T-helper 1 cell treated with Interleukin-12 subunit alpha and Interleukin-12 subunit beta and Interleukin-4 antibody, amounts not matched to agents 30 μg/mL and 1 μg/mL, for 36 hours (primary cell): Measurements from ENCODE around the gene GUCY2F.

Experiments
- H3K27ac Mint-ChIP-seq: one replicate; pipeline ENCODE4 v1.8.0; 2021; ENCODE audit warnings: mild to moderate bottlenecking, mixed read lengths
- H3K27me3 Mint-ChIP-seq: one replicate; pipeline ENCODE4 v1.8.0; 2021; ENCODE audit warnings: low read depth, mixed read lengths
- H3K36me3 Mint-ChIP-seq: one replicate; pipeline ENCODE4 v1.8.0; 2021; ENCODE audit warnings: low read depth, mixed read lengths
- H3K4me1 Mint-ChIP-seq: one replicate; pipeline ENCODE4 v1.8.0; 2021; ENCODE audit warnings: low read depth, mixed read lengths
- H3K4me3 Mint-ChIP-seq: one replicate; pipeline ENCODE4 v1.8.0; 2021; ENCODE audit warnings: mild to moderate bottlenecking, moderate library complexity, mixed read lengths
- H3K9me3 Mint-ChIP-seq: one replicate; pipeline ENCODE4 v1.8.0; 2021; ENCODE audit warnings: mixed read lengths

The GUCY2F gene

GRCh38 chrX:109344101-109344500 lies 137.8 kb downstream of the GUCY2F start:
- Mint-ChIP-seq H3K27me3 (no peaks in the 10 kb centered on the region), H3K4me3 (no peak overlapping the region), H3K27ac (no peak overlapping the region), H3K4me1 (no peaks in the 10 kb centered on the region), H3K9me3 (no peaks in the 10 kb centered on the region), H3K36me3 (no peaks in the 10 kb centered on the region)

GRCh38 chrX:109343671-109344070 lies 138.2 kb downstream of the GUCY2F start:
- no peak overlapping the region for H3K4me3 Mint-ChIP-seq
- H3K4me1 Mint-ChIP-seq, result no peaks in the 10 kb centered on the region
- no peaks in the 10 kb centered on the region for H3K27me3 Mint-ChIP-seq
- H3K9me3 Mint-ChIP-seq, result no peaks in the 10 kb centered on the region
- no peak overlapping the region for H3K27ac Mint-ChIP-seq
- no peaks in the 10 kb centered on the region for H3K36me3 Mint-ChIP-seq

- H3K9me3 Mint-ChIP-seq, result peaks cover 11% of the 10 kb centered on the region
- H3K36me3 Mint-ChIP-seq, result no peaks in the 10 kb centered on the region
Measured at GRCh38 chrX:109336141-109336540, 145.7 kb downstream of the GUCY2F start.

GRCh38 chrX:109327251-109327650 lies 154.6 kb downstream of the GUCY2F start:
- no peaks in the 10 kb centered on the region for H3K27me3 Mint-ChIP-seq
- no peaks in the 10 kb centered on the region for H3K36me3 Mint-ChIP-seq
- H3K4me1 Mint-ChIP-seq, result no peaks in the 10 kb centered on the region
- no peak overlapping the region for H3K27ac Mint-ChIP-seq
- no peaks in the 10 kb centered on the region for H3K9me3 Mint-ChIP-seq
- H3K4me3 Mint-ChIP-seq, result no peak overlapping the region

More at GRCh38 chrX:109336141-109336540, 145.7 kb downstream of the GUCY2F start:
- no peak overlapping the region for H3K27ac Mint-ChIP-seq
- no peak overlapping the region for H3K4me3 Mint-ChIP-seq
- no peaks in the 10 kb centered on the region for H3K4me1 Mint-ChIP-seq
- H3K27me3 Mint-ChIP-seq, result no peaks in the 10 kb centered on the region
